ENCODE measurements around the gene SRPRB. TPM values are rescaled to one million over a fixed set of nuclear protein-coding genes. Genes with fewer than 3 reads are reported as not detected.
A peak's percentile ranks its signal among the peaks of the same experiment; 100 is the strongest.

SRPRB gene
- total RNA-seq, 1 donor from 2014 or later, result 61.5 TPM

DNA sequence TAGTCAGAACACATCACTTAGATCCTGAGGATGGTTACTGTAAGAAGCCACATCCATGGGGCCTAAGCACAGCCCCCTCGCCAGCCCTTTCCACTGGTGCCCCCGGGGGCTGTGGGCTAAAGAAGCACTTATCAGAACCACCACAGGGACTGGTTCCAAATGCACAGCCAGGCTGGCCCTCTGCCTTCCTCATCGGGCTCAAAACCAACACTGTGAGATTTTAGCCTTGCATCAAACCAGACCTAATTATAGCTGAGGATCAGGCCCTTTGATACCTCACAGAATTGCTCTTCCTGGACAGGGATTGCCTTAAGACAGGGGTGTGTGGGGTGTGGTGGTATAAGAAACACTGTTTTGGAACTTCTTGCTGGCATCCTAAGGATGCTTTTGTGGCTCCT, 23.7 kb downstream of the SRPRB start:
- Mint-ChIP-seq H3K9me3 (no peaks in the 10 kb centered on the region), H3K4me1 (no peaks in the 10 kb centered on the region)

DNA sequence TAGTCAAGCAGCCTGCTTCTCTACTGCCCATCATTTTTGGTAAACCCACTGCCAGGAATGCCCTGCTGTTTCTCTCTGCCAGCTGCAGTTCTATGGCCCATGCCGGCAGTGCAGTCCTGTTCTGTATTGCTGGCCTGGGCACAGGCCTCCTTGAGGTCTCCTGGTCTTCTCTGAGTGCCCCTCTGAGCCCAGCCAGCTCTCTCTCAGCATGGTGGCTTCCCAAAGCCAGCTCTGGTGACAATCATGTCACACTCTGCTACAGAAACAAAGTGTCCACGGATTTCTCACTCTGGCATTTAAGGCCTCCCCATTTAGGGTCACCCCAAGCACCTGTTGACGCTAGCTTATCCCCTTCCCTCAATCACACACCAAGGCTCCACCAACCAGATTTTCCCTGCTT, 24.5 kb downstream of the SRPRB start:
- Mint-ChIP-seq H3K36me3 (ENCODE audit: low read depth) (peaks cover 11% of the 10 kb centered on the region), H3K9me3 (no peaks in the 10 kb centered on the region), H3K27ac (ENCODE audit: unreplicated experiment) (peak overlapping the region; percentile 32), H3K4me3 (no peak overlapping the region), H3K4me1 (no peaks in the 10 kb centered on the region), H3K27me3 (ENCODE audit: low read depth) (no peaks in the 10 kb centered on the region)
- DNase-seq (ENCODE audit: low read depth, low spot score), result no peak
- TF ChIP-seq, protein P1, sequence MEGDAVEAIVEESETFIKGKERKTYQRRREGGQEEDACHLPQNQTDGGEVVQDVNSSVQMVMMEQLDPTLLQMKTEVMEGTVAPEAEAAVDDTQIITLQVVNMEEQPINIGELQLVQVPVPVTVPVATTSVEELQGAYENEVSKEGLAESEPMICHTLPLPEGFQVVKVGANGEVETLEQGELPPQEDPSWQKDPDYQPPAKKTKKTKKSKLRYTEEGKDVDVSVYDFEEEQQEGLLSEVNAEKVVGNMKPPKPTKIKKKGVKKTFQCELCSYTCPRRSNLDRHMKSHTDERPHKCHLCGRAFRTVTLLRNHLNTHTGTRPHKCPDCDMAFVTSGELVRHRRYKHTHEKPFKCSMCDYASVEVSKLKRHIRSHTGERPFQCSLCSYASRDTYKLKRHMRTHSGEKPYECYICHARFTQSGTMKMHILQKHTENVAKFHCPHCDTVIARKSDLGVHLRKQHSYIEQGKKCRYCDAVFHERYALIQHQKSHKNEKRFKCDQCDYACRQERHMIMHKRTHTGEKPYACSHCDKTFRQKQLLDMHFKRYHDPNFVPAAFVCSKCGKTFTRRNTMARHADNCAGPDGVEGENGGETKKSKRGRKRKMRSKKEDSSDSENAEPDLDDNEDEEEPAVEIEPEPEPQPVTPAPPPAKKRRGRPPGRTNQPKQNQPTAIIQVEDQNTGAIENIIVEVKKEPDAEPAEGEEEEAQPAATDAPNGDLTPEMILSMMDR (conservative IDR thresholded peaks at IDR 0.05), result no peak

More for the DNA sequence above, 23.7 kb downstream of the SRPRB start:
- no peaks in the 10 kb centered on the region for H3K27me3 Mint-ChIP-seq (ENCODE audit: low read depth)
- no peak for DNase-seq (ENCODE audit: low read depth, low spot score)
- TF ChIP-seq, protein P1 (conservative IDR thresholded peaks at IDR 0.05), result no peak
- H3K27ac Mint-ChIP-seq (ENCODE audit: unreplicated experiment), result no peak overlapping the region
- peaks cover 11% of the 10 kb centered on the region for H3K36me3 Mint-ChIP-seq (ENCODE audit: low read depth)
- H3K4me3 Mint-ChIP-seq, result no peak overlapping the region

DNA sequence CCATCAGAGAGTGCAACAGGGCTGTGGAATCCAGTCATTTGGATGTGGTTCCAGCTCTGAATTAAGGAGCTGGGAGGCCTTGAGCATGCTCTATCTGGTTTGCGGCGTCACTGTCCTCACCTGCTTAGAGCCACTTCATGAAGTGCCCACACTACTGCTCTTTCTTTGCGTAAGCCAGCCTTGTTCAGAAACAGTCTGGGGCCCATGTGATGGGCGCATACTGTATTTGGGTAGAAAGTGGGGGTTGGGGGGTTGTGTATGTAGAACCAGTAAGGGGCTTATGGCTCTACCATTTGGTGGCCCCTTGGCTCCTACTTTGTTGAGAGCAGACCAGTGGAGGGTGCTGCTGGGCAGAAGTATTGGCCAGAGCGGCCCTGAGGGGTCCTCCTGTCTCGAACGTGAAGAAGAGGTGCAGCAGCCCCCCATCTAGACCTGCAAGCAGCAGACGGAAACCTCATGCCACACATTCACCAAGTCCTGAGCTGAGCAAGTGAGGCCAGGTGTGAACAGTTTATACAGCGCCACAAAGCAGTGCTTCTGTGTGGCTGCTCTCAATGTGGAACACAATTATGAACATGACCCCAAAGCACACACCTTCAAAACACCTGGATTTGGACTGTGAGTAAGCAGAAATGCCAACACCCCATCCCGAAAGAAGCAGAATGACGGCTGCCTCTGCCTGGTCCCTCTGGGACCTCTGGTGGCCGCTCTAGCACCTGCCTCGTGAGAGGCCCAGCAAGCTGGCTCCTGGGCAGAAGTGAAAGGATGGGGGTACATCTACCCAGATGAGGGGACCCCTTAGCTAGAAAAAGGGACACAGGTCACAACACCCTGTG, 26.6 kb downstream of the SRPRB start:
- TF ChIP-seq, protein P1 (conservative IDR thresholded peaks at IDR 0.05), result peak; percentile 25
- no peaks in the 10 kb centered on the region for H3K4me1 Mint-ChIP-seq
- DNase-seq (ENCODE audit: low read depth, low spot score), result no peak
- H3K36me3 Mint-ChIP-seq (ENCODE audit: low read depth), result no peaks in the 10 kb centered on the region
- H3K4me3 Mint-ChIP-seq, result no peak overlapping the region
- H3K9me3 Mint-ChIP-seq, result no peaks in the 10 kb centered on the region
- H3K27me3 Mint-ChIP-seq (ENCODE audit: low read depth), result no peaks in the 10 kb centered on the region
- no peak overlapping the region for H3K27ac Mint-ChIP-seq (ENCODE audit: unreplicated experiment)

DNA sequence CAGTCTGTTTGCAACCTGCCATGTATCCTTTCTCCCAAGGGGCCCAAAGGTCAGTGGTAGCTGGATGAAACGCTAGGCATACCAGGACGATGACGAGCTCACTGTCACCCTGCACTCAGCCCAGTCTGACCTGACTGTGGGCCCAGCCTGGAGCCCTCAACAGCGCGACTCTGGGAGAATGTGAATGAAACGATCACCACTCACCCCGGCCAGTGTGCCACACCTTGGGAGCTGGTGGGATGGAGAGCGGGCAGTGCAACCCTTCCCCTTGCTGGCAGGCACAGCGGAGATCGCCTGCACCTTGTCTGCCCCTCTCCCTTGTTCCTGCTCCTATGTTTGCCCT, 27.2 kb downstream of the SRPRB start:
- no peaks in the 10 kb centered on the region for H3K4me1 Mint-ChIP-seq
- no peak overlapping the region for H3K4me3 Mint-ChIP-seq
- no peaks in the 10 kb centered on the region for H3K27me3 Mint-ChIP-seq (ENCODE audit: low read depth)
- no peaks in the 10 kb centered on the region for H3K9me3 Mint-ChIP-seq
- TF ChIP-seq, protein P1 (conservative IDR thresholded peaks at IDR 0.05), result no peak
- no peak overlapping the region for H3K27ac Mint-ChIP-seq (ENCODE audit: unreplicated experiment)
- no peak for DNase-seq (ENCODE audit: low read depth, low spot score)
- no peaks in the 10 kb centered on the region for H3K36me3 Mint-ChIP-seq (ENCODE audit: low read depth)

DNA sequence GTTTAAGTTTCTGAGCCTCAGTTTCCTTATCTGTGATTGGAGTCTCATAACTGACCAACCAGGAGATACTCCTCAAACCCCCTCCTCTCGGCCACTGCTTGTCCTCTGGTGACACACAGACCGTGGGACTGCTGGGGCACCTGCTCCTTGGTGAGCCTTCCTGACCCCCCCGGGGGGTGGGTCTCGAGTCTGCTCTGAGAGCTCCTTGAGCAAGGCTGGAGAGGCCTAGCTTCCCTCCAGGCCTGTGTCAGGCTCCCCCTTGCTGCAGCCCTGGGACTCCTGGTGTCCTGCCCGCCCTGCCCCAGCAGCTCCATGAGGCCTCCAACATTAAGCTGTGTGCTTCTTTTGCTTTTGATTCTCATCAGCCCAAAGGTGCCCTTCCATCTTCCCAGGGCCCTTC, 27.7 kb downstream of the SRPRB start:
- peak overlapping the region; percentile 12 for H3K27ac Mint-ChIP-seq (ENCODE audit: unreplicated experiment)
- H3K4me3 Mint-ChIP-seq, result no peak overlapping the region
- no peak for DNase-seq (ENCODE audit: low read depth, low spot score)
- H3K36me3 Mint-ChIP-seq (ENCODE audit: low read depth), result no peaks in the 10 kb centered on the region
- H3K27me3 Mint-ChIP-seq (ENCODE audit: low read depth), result no peaks in the 10 kb centered on the region
- no peaks in the 10 kb centered on the region for H3K9me3 Mint-ChIP-seq
- TF ChIP-seq, protein P1 (conservative IDR thresholded peaks at IDR 0.05), result no peak
- no peaks in the 10 kb centered on the region for H3K4me1 Mint-ChIP-seq

Measured in neural crest cell (in vitro differentiated cells).